Upper lobe of right lung (tissue), 1 donor: ENCODE results near the gene LYRM2. TPM values are rescaled to one million over a fixed set of nuclear protein-coding genes. Genes with fewer than 3 reads are reported as not detected.

Experiments
- ATAC-seq: fragments of 200-7000 bp; cut with Tn5 transposase; one replicate; pipeline ENCODE4 v1.9.1; 2020; ENCODE audit warnings: mild to moderate bottlenecking, moderate library complexity
- DNase-seq: peaks from one replicate; pipeline ENCODE4 v3.0.0-alpha.2; 2020
- H3K27ac ChIP-seq: fragments of 200-600 bp; one replicate; pipeline ENCODE4 v1.8.0; 2022
- H3K27me3 ChIP-seq: fragments of 200-600 bp; one replicate; pipeline ENCODE4 v1.8.0; 2022; ENCODE audit warnings: mild to moderate bottlenecking
- H3K36me3 ChIP-seq: fragments of 200-600 bp; one replicate; pipeline ENCODE4 v1.8.0; 2022
- H3K4me1 ChIP-seq: fragments of 200-600 bp; one replicate; pipeline ENCODE4 v1.8.0; 2022
- H3K4me3 ChIP-seq: fragments of 200-600 bp; one replicate; pipeline ENCODE4 v1.8.0; 2022; ENCODE audit warnings: mild to moderate bottlenecking
- H3K9me3 ChIP-seq: fragments of 200-600 bp; one replicate; pipeline ENCODE4 v1.8.0; 2022
- CTCF ChIP-seq: fragments of 200-600 bp; IDR thresholded peaks from one replicate; pipeline ENCODE4 v1.8.0; 2022; ENCODE audit warnings: antibody characterized with exemption
- intact Hi-C: fragments of 100-400 bp; cut with DNase I; formaldehyde crosslinking; loops from one replicate; pipeline ENCODE4 v1.11.0; 2022
- total RNA-seq: library from RNA; stranded (reverse); fragmentation: NEBNext Ultra II Directional; extraction: Animal tissue kit (Norgen Biotek cat#: 25700); gene quantifications from one replicate; pipeline ENCODE4 v1.2.1, GENCODE V29; 2021
- donor health status: DM: no; HTN: yes; CAD: no; lungs with severe emphysema.

The LYRM2 gene
- total RNA-seq, 1 donor from 2014 or later: 32.9 TPM

- no peaks in the 10 kb centered on the region for H3K9me3 ChIP-seq
- ATAC-seq (no peak), DNase-seq (no peak)
- H3K4me1 ChIP-seq: no peaks in the 10 kb centered on the region
- no peaks in the 10 kb centered on the region for H3K27me3 ChIP-seq
- H3K4me3 ChIP-seq: no peak overlapping the region
- TF ChIP-seq CTCF: no peak
- intact Hi-C loops: no loop called here
- no peak overlapping the region for H3K27ac ChIP-seq
- H3K36me3 ChIP-seq: no peaks in the 10 kb centered on the region
Measured at GRCh38 chr6:89613790-89614189, 24.8 kb downstream of the LYRM2 start.

DNA sequence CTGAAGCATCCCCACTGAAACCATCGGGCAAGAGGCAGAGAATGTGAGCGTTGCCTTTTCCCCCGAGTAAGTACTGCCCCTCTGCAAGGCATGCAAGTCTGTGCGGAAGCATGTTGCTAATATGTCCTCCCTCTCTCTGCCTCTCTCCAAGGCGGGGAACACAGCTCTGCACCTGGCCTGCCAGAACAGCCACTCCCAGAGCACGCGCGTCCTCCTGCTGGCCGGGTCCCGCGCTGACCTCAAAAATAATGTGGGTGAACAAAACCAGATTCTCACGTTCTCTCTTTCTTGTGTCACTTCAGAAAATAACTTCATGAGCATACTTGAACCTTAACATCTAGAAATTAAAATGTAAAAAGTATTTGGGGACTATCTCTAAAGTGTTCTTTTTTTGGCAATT, 26.4 kb downstream of the LYRM2 start:
- DNase-seq (no peak), ATAC-seq (no peak)
- Histone ChIP-seq H3K36me3 (no peaks in the 10 kb centered on the region), H3K4me3 (no peak overlapping the region), H3K9me3 (no peaks in the 10 kb centered on the region), H3K27ac (no peak overlapping the region), H3K4me1 (no peaks in the 10 kb centered on the region), H3K27me3 (no peaks in the 10 kb centered on the region)
- intact Hi-C loops: no loop called here
- no peak for TF ChIP-seq CTCF

- Histone ChIP-seq H3K4me3 (no peak overlapping the region), H3K4me1 (no peaks in the 10 kb centered on the region), H3K9me3 (no peaks in the 10 kb centered on the region), H3K27ac (no peak overlapping the region), H3K27me3 (no peaks in the 10 kb centered on the region), H3K36me3 (no peaks in the 10 kb centered on the region)
- ATAC-seq (no peak), DNase-seq (no peak)
- intact Hi-C loops: no loop called here
- no peak for TF ChIP-seq CTCF
Measured at GRCh38 chr6:89611666-89612065, 26.9 kb downstream of the LYRM2 start.

- H3K27ac ChIP-seq: no peak overlapping the region
- H3K36me3 ChIP-seq: no peaks in the 10 kb centered on the region
- no peaks in the 10 kb centered on the region for H3K27me3 ChIP-seq
- no peaks in the 10 kb centered on the region for H3K9me3 ChIP-seq
- DNase-seq: peak; percentile 86
- H3K4me1 ChIP-seq: no peaks in the 10 kb centered on the region
- TF ChIP-seq CTCF: peak; percentile 89
- peak; percentile 91 for ATAC-seq
- intact Hi-C loops: no loop called here
- H3K4me3 ChIP-seq: no peak overlapping the region
Measured at GRCh38 chr6:89610149-89610642, 28.4 kb downstream of the LYRM2 start.

DNA sequence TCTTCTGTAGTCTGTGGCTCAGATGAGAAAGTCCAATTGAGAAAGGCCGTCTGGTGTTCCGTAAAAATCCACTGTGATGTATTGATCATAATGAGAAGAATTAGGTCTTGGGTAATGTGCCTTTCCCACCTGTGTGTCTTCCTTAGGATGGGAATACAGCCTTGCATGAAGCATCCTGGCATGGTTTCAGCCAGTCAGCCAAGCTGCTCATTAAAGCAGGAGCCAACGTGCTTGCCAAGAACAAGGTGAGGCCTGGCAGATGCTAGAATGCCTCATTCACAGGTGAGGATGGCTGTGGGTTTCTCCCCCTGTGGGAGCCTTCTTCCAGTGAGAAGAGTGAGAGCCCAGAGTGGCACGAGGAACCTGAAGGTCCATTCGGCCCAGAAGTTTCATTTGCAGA, 32.7 kb downstream of the LYRM2 start:
- H3K27ac ChIP-seq: no peak overlapping the region
- no peak overlapping the region for H3K4me3 ChIP-seq
- no peak for DNase-seq
- no peak for TF ChIP-seq CTCF
- ATAC-seq: no peak
- intact Hi-C loops: loop anchor here (5.0 kb wide), 1 partner anchor 174 kb away; the partner anchor contains the start of gene ANKRD6
- H3K36me3 ChIP-seq: no peaks in the 10 kb centered on the region
- H3K4me1 ChIP-seq: no peaks in the 10 kb centered on the region
- no peaks in the 10 kb centered on the region for H3K9me3 ChIP-seq
- H3K27me3 ChIP-seq: no peaks in the 10 kb centered on the region

DNA sequence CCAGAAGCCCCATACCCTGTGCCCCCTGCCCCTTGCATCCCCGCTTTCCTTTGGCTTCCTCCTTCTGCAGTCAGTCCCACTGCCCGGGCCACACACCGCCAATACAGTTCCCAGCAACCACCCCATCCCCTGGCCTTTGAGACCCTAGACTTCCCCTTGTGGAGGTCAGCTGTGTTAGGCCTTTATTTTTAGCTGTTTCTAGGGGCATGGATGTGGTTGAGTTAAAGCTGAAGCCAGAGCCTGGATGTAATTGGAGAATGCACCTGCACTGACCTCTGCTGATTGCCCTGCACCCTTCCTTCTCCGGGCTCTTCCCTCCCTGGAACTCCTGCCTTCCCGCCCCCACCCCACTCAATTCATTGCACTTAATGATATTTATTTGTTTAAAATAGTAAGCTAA, 33.9 kb downstream of the LYRM2 start:
- intact Hi-C loops: loop anchor here (5.0 kb wide), 1 partner anchor 172 kb away; the partner anchor contains the start of gene ANKRD6
- ATAC-seq: peak; percentile 16

More for the DNA sequence above, 33.9 kb downstream of the LYRM2 start:
- Histone ChIP-seq H3K4me3 (no peak overlapping the region), H3K36me3 (no peaks in the 10 kb centered on the region), H3K27ac (no peak overlapping the region), H3K27me3 (no peaks in the 10 kb centered on the region), H3K4me1 (no peaks in the 10 kb centered on the region), H3K9me3 (no peaks in the 10 kb centered on the region)
- TF ChIP-seq CTCF: no peak
- no peak for DNase-seq
